MM.1S (cell line): ENCODE data around the gene MAL.

Experiments
- DNase-seq: peaks from one replicate; pipeline ENCODE4 v3.0.0-alpha.2; 2015
- H2AFZ ChIP-seq: fragments of 300-600 bp; sonication (generic); 2 replicates; pipeline ENCODE4 v1.6.0; 2016; ENCODE audit warnings: antibody characterized with exemption, low read length
- H3F3A ChIP-seq: fragments of 300-600 bp; sonication (generic); 2 replicates; pipeline ENCODE4 v1.6.1; 2016; ENCODE audit warnings: mild to moderate bottlenecking, antibody characterized with exemption, low read length, moderate library complexity, mixed read lengths; ENCODE audit not compliant: insufficient read depth
- H3K27ac ChIP-seq: fragments of 300-600 bp; sonication (generic); 2 replicates; pipeline ENCODE4 v1.5.1; 2016; ENCODE audit warnings: mild to moderate bottlenecking, low read length
- H3K27me3 ChIP-seq: fragments of 300-600 bp; sonication (generic); replicated peaks from 2 replicates; pipeline ENCODE4 v1.6.0; 2016; ENCODE audit warnings: low read length; ENCODE audit not compliant: insufficient read depth
- H3K36me3 ChIP-seq: fragments of 300-600 bp; sonication (generic); replicated peaks from 2 replicates; pipeline ENCODE4 v1.6.1; 2016; ENCODE audit warnings: mild to moderate bottlenecking, low read length, mixed read lengths; ENCODE audit not compliant: insufficient read depth
- H3K4me1 ChIP-seq: fragments of 300-600 bp; sonication (generic); 2 replicates; pipeline ENCODE4 v1.6.1; 2016; ENCODE audit warnings: low read length, mixed read lengths
- H3K4me2 ChIP-seq: fragments of 300-600 bp; sonication (generic); 2 replicates; pipeline ENCODE4 v1.6.0; 2016; ENCODE audit warnings: low read depth, low read length
- H3K4me3 ChIP-seq: fragments of 300-600 bp; sonication (generic); 2 replicates; pipeline ENCODE4 v1.5.1; 2016; ENCODE audit warnings: low read length, mixed read lengths
- H3K79me2 ChIP-seq: fragments of 300-600 bp; sonication (generic); 2 replicates; pipeline ENCODE4 v1.6.1; 2016; ENCODE audit warnings: mixed run types, low read length, mixed read lengths
- H3K9ac ChIP-seq: fragments of 300-600 bp; sonication (generic); 2 replicates; pipeline ENCODE4 v1.6.1; 2016; ENCODE audit warnings: low read length, mixed read lengths
- H3K9me2 ChIP-seq: fragments of 300-600 bp; sonication (generic); replicated peaks from 2 replicates; pipeline ENCODE4 v1.6.1; 2016; ENCODE audit warnings: mild to moderate bottlenecking, low read length, mixed read lengths; ENCODE audit not compliant: insufficient read depth
- H3K9me3 ChIP-seq: fragments of 300-600 bp; sonication (generic); replicated peaks from 2 replicates; pipeline ENCODE4 v1.6.1; 2016; ENCODE audit warnings: mild to moderate bottlenecking, low read length, mixed read lengths; ENCODE audit not compliant: insufficient read depth
- H4K20me1 ChIP-seq: fragments of 300-600 bp; sonication (generic); 2 replicates; pipeline ENCODE4 v1.6.1; 2016; ENCODE audit warnings: mild to moderate bottlenecking, low read length, moderate library complexity, mixed read lengths; ENCODE audit not compliant: insufficient read depth
- EZH2 ChIP-seq: fragments of 300-600 bp; sonication (generic); optimal IDR thresholded peaks from 2 replicates; pipeline ENCODE3; 2017; ENCODE audit warnings: low read depth, mild to moderate bottlenecking, antibody characterized with exemption, low read length, mixed read lengths
- EZH2phosphoT487 ChIP-seq: fragments of 300-600 bp; sonication (generic); IDR thresholded peaks from 2 replicates; pipeline ENCODE4 v1.6.1; 2018; ENCODE audit warnings: antibody characterized with exemption, low read length
- TF ChIP-seq, protein P1 (sequence below): fragments of 300-600 bp; sonication (generic); IDR thresholded peaks from 2 replicates; pipeline ENCODE4 v1.5.1; 2016; ENCODE audit warnings: antibody characterized with exemption, low read length, mixed read lengths

The MAL gene

DNA sequence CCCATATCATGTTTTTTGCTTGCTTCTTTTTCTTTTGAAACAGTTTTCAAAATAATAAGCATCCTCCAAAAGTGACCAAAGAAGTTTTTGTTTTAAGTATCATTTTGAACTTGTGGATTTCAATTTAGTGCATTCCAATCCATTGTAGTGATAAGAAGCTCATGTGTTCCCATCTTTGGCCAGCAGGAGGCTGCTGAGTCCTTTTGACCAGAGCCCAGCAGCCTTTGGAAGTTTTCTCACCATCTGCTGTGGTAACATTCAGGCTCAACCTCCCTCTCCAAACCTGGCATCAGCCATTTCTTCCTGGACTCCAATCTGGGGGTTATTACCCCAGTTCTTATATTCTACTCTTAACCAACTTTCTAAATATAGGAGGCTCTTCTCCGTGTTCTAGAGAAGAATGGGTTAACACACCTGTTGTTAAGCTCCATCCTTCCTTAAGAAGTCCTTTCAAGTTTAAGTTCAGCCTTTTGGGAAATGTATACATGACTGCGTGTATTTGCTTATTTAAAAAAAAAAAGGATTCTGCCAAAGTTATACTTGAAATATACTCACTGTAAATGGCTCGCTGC, 39.0 kb upstream of the MAL start:
- no peak for TF ChIP-seq EZH2phosphoT487
- TF ChIP-seq, protein P1, sequence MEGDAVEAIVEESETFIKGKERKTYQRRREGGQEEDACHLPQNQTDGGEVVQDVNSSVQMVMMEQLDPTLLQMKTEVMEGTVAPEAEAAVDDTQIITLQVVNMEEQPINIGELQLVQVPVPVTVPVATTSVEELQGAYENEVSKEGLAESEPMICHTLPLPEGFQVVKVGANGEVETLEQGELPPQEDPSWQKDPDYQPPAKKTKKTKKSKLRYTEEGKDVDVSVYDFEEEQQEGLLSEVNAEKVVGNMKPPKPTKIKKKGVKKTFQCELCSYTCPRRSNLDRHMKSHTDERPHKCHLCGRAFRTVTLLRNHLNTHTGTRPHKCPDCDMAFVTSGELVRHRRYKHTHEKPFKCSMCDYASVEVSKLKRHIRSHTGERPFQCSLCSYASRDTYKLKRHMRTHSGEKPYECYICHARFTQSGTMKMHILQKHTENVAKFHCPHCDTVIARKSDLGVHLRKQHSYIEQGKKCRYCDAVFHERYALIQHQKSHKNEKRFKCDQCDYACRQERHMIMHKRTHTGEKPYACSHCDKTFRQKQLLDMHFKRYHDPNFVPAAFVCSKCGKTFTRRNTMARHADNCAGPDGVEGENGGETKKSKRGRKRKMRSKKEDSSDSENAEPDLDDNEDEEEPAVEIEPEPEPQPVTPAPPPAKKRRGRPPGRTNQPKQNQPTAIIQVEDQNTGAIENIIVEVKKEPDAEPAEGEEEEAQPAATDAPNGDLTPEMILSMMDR = peak; percentile 62
- no peak for TF ChIP-seq EZH2
- Histone ChIP-seq H3K4me2 (no peak overlapping the region), H3K4me1 (no peaks in the 10 kb centered on the region), H3K27me3 (no peaks in the 10 kb centered on the region), H3K4me3 (no peak overlapping the region), H3K27ac (no peak overlapping the region), H3K79me2 (no peaks in the 10 kb centered on the region), H3F3A (no peaks in the 10 kb centered on the region), H3K9ac (no peak overlapping the region), H2AFZ (no peak overlapping the region), H4K20me1 (no peaks in the 10 kb centered on the region), H3K9me2 (no peaks in the 10 kb centered on the region), H3K9me3 (no peaks in the 10 kb centered on the region), H3K36me3 (no peaks in the 10 kb centered on the region)
- peak; percentile 42 for DNase-seq

GRCh38 chr2:94987074-94988020, 38.2 kb upstream of the MAL start:
- Histone ChIP-seq H2AFZ (no peak overlapping the region), H3K79me2 (no peaks in the 10 kb centered on the region), H3K4me2 (no peak overlapping the region), H3K9ac (no peak overlapping the region), H3K4me3 (no peak overlapping the region), H3K27me3 (no peaks in the 10 kb centered on the region), H3K27ac (no peak overlapping the region), H3K9me2 (no peaks in the 10 kb centered on the region), H4K20me1 (no peaks in the 10 kb centered on the region), H3K4me1 (no peaks in the 10 kb centered on the region), H3K9me3 (no peaks in the 10 kb centered on the region), H3K36me3 (no peaks in the 10 kb centered on the region), H3F3A (no peaks in the 10 kb centered on the region)
- TF ChIP-seq, protein P1 = no peak
- TF ChIP-seq EZH2phosphoT487 (no peak), EZH2 (no peak)
- no peak for DNase-seq

DNA sequence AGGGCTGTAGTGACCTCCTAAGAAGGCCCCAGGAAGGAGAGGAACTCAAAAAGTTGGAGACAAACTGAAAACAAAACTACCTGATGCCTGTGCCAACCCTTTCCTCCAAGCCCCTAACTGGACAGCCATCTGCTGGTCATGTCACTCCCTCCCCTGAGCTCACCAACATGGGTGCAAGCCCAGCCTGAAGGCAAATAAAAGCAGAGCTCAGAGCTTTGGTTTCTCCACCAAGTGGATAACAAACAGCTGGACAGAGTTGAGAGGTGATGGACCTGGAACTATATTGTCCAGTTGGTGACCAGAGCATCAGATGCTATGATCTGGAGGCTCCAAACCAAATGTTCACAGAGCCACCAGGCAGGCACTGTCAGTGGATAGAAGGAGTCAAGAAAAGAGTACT, 34.6 kb upstream of the MAL start:
- H3F3A ChIP-seq = no peaks in the 10 kb centered on the region

More for the DNA sequence above, 34.6 kb upstream of the MAL start:
- Histone ChIP-seq H3K79me2 (no peaks in the 10 kb centered on the region), H4K20me1 (no peaks in the 10 kb centered on the region), H3K4me3 (no peak overlapping the region), H3K27me3 (no peaks in the 10 kb centered on the region), H3K9me2 (no peaks in the 10 kb centered on the region), H2AFZ (no peak overlapping the region), H3K27ac (no peak overlapping the region), H3K36me3 (no peaks in the 10 kb centered on the region), H3K9ac (no peak overlapping the region), H3K9me3 (no peaks in the 10 kb centered on the region), H3K4me2 (no peak overlapping the region), H3K4me1 (no peaks in the 10 kb centered on the region)
- DNase-seq = no peak
- TF ChIP-seq, protein P1 = no peak
- TF ChIP-seq EZH2 = no peak
- no peak for TF ChIP-seq EZH2phosphoT487
